22Rv1 (cell line): ENCODE data around the gene MATN3.

Experiments
- H3K27ac ChIP-seq: fragments of 450-650 bp; 2 replicates; pipeline ENCODE4 v1.5.1; 2017
- ZFX ChIP-seq: fragments of 450-650 bp; IDR thresholded peaks from 2 replicates; pipeline ENCODE4 v1.6.1; 2017; ENCODE audit warnings: antibody characterized with exemption, borderline replicate concordance
- TF ChIP-seq, protein P1 (sequence below): fragments of 450-650 bp; IDR thresholded peaks from 2 replicates; pipeline ENCODE4 v1.5.1; 2017; ENCODE audit warnings: mild to moderate bottlenecking

Gene MATN3, protein sequence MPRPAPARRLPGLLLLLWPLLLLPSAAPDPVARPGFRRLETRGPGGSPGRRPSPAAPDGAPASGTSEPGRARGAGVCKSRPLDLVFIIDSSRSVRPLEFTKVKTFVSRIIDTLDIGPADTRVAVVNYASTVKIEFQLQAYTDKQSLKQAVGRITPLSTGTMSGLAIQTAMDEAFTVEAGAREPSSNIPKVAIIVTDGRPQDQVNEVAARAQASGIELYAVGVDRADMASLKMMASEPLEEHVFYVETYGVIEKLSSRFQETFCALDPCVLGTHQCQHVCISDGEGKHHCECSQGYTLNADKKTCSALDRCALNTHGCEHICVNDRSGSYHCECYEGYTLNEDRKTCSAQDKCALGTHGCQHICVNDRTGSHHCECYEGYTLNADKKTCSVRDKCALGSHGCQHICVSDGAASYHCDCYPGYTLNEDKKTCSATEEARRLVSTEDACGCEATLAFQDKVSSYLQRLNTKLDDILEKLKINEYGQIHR

DNA sequence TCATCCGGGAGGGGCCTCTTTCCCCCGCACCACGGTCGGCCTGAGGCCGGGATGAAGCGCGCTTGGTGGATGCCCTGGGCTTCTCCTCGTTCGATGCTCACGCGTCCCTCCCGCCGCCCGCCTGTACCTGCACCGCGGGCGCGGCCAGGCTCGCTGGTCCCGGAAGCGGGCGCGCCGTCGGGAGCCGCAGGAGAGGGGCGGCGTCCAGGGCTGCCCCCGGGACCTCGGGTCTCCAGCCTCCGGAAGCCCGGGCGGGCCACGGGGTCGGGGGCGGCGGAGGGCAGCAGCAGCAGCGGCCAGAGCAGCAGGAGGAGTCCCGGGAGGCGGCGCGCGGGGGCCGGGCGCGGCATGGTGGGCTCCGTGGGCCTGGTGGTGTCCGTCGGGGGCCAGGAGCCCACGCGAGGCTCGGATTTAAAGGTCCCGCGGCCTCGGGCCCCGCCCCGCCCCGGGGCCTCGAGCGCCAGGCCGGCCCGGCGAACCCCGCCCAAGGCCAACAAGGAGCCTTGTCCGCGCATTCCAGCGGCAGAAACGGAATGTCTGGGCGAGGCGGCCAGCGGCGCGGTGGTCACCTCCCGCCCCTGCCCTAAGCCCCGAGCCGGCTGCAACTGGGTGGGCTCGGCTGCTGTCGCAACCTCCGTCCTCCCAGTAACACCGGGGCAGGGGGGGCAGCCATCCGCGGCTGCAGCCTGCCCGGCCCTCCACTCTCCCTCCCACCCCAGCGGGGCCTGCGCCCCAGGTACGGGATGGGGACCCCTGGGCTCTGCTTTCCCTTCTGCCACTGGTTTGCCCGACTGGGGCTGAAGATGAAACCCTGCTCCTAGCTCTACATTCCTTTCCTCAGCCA, at the start of gene MATN3:
Gene MATN3, minus strand, starts transcription at position 387 of the 844 bp plus-strand sequence. Its CDS starts 37 bp downstream, at position 350.
- no peak for TF ChIP-seq ZFX
- TF ChIP-seq, protein P1, sequence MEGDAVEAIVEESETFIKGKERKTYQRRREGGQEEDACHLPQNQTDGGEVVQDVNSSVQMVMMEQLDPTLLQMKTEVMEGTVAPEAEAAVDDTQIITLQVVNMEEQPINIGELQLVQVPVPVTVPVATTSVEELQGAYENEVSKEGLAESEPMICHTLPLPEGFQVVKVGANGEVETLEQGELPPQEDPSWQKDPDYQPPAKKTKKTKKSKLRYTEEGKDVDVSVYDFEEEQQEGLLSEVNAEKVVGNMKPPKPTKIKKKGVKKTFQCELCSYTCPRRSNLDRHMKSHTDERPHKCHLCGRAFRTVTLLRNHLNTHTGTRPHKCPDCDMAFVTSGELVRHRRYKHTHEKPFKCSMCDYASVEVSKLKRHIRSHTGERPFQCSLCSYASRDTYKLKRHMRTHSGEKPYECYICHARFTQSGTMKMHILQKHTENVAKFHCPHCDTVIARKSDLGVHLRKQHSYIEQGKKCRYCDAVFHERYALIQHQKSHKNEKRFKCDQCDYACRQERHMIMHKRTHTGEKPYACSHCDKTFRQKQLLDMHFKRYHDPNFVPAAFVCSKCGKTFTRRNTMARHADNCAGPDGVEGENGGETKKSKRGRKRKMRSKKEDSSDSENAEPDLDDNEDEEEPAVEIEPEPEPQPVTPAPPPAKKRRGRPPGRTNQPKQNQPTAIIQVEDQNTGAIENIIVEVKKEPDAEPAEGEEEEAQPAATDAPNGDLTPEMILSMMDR = no peak
- no peak within 1 kb of the TSS for H3K27ac ChIP-seq

DNA sequence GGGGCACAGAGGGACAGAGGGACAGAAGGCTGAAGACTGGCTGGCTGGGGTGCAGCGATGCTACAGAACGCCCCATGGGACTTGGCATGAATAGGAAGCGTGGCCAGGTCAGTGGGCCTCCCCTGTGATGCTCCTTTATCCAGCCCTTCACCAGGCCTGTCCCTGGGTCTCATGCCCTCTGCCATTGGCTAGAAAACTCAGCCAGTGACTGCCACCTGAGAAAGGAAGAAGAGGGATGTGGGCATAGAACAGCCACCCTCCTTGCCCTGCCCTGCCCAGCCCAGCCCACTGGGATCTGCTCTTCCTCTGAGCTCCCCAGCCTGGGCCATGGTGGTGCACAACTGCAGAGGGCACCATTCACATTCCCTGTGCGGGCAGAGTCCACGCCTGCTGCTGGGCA, 49.5 kb upstream of the MATN3 start:
- no peak for TF ChIP-seq ZFX
- TF ChIP-seq, protein P1 = no peak
- no peak overlapping the region for H3K27ac ChIP-seq

DNA sequence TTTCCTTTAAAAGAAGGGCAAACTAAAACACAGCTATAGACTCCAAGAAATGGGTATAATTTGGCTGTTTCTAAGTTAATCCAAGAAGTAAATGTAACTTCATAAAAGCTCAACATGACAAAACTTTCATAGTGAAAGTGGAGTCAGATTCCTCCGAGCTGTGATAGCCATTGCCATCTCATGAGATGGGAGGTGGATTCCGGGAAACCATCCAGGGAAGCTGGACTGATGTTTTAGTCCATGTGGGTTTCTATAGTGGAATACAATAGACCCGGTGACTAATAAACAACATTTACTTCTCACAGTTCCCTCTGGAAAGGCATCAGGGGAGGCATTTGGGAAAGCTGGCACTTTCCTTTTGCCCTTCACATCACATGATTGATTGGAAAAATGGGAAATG, 49.0 kb upstream of the MATN3 start:
- TF ChIP-seq, protein P1 = no peak
- TF ChIP-seq ZFX = no peak
- no peak overlapping the region for H3K27ac ChIP-seq

DNA sequence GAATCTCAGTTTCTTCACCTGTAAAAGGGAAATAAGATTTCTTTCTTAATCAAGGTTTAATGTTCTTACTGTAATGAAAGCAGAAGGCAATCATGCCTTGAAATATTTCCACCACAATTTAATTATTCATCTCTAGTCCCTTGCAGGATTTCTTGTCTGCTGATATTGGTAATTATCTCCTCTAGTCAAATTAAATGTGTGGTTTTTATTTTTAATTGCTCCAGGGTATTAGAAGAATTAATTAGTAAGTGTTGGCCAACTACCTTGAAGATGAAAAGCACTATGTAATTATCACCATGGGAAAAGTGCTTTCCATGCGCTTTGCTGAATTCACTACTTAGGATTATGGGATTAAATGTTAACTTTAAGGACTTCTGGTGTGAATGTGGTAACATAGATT, 47.6 kb upstream of the MATN3 start:
- no peak for TF ChIP-seq ZFX
- no peak overlapping the region for H3K27ac ChIP-seq

GRCh38 chr2:20057268-20057667, 44.8 kb upstream of the MATN3 start:
- H3K27ac ChIP-seq = no peak overlapping the region
- TF ChIP-seq, protein P1 = no peak
- TF ChIP-seq ZFX = no peak

DNA sequence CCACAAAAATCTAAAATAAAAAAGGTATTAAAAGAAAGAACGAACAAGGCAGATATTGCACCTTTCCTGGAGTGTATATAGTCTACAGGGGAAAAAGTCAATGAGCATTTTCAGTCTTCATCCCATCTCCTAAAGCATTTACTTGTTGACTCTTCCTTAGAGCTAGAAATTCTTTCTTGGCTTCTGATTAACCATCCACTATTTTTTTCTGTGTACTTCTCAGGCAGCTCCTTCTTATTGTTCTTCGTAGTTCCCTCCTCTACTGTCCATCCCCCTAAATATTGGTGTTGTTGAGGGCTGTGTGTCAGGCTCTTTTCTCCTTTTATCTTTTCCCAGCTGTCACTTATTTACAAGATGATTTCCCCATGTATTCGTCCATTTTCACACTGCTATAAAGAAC, 42.5 kb upstream of the MATN3 start:
- H3K27ac ChIP-seq = no peak overlapping the region
- TF ChIP-seq, protein P1 = no peak
- no peak for TF ChIP-seq ZFX

- TF ChIP-seq ZFX = no peak
- TF ChIP-seq, protein P1 = no peak
- no peak overlapping the region for H3K27ac ChIP-seq
Observed at GRCh38 chr2:20054119-20054518, 41.7 kb upstream of the MATN3 start.
